ENCODE data around the gene PLCB1.
"Not testable (repeated sequence)": the region's sequence is repeated elsewhere in the genome, so short reads cannot be mapped to it uniquely, and the experiment has no call there.

PLCB1 gene

GRCh38 chr20:8156235-8157079 is 24.4 kb downstream of the PLCB1 start:
- no peak for DNase-seq (ENCODE audit: low read depth in 2 of 2)

GRCh38 chr20:8159217-8159616 is 27.2 kb downstream of the PLCB1 start:
- DNase-seq (ENCODE audit: low read depth in 2 of 2) = not testable (repeated sequence)

DNA sequence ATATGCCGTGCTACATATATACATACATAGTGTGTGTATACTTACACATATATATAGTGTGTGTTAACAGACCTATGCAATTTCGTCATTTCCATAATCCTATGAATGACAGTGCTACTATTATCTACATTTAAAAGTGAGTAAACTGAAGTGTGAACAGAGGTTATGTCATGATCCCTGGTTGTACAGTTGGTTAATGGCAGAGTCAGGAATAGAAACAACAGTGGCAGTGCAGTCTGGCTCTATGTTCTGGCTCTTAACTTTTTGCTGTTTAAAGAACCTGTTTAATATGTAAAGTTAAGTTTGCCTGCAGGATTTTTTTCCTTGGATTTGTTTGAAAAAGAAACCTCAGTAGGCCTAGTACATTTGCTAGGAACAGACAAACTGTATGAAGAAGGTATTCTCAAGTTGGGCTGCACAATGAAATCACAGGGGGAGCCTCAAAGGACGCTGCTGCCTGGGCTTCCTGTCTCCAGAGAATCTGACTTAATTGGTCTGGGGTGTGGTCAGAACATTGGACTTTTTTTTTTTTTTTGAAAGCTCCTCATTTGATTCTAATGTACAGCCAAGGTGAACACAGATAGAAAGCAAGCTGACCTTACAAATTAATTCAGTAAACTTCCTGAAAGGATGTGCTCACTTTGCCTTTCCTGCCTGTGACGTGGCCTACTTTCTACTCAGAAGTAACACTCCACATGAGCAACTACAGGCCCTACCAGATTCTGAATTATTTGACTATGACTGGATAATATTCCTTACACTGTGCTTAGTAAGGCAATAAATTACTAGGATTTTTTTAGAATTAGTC is 29.4 kb downstream of the PLCB1 start:
- DNase-seq (ENCODE audit: low read depth in 2 of 2) = no peak

GRCh38 chr20:8162610-8163009 is 30.5 kb downstream of the PLCB1 start:
- no peak for DNase-seq (ENCODE audit: low read depth in 2 of 2)

DNA sequence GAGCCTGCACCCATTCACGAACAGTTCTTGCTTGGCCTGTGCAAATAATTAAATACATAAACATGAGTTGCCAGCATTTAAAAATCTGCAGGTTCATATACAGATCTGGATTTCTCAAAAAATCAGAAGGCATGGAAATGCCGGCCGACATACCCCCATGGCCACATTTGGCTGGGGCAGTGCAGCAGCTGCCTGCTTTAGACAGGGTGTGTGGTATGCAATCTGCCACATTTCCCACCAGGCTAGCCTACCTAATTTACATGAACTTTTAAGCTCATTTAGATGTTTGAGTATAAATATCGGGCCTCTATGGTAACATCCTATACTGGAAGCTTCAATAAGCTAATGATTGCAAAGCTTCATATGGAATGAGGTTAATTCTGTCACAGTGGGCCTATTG is 31.5 kb downstream of the PLCB1 start:
- DNase-seq (ENCODE audit: low read depth in 2 of 2) = no peak

DNA sequence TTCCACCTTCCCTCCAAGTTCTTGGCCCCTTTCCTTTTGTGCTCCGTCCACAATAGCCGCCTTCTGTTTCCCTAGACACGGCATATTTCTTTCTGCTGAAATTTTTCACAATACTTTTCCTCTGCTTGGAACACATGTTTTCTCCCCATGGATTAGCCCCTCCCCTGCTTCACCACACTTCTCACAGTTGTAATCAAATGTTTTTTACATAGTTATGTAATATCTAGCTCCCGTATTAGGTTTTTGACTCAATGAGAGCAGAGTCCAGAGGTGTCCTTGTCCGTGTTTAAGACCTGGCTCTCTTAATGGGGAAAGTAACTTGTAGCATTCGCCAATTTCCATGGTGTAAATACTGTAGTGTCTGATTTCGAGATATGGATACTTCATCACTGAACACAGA is 34.7 kb downstream of the PLCB1 start:
- DNase-seq (ENCODE audit: low read depth in 2 of 2) = no peak

- DNase-seq (ENCODE audit: low read depth in 2 of 2) = no peak
Measured at GRCh38 chr20:8168785-8169288, 36.8 kb downstream of the PLCB1 start.

DNA sequence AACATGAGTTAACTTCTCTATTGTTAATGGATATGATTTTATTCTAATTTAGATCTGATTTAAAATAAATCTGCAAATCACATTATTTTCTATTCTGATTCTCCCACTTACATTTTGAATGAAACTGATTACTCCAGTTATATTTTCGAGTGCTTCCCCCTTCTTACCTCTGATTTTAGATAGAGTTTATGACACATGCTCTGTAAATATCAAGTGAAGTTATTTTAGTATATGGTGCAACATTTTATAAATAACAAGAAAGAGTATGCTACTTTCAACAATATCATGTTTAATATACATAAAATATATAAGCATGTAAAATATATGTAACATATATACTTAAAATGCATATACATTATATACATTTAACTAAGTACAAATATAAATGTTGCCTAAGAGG is 38.9 kb downstream of the PLCB1 start:
- no peak for DNase-seq (ENCODE audit: low read depth in 2 of 2)

DNA sequence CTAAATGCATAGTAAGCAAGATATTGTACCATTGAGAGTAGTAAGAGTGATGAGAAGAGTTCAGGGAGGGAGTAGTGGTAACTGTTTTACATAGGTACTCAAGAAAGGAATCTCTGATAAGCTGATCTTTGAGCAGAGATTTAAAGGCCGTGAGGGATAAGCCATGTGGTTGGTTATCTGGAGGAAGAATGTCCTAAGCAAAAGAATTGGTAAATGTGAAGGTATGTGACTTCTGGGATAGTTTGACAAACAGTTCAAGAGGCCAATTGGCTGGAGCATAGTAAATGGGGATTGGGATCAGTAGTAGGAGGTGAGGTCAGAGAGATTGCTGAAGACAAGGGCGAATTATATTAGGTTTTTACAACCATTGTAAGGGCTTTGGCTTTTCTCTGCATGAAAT is 40.1 kb downstream of the PLCB1 start:
- DNase-seq (ENCODE audit: low read depth in 2 of 2) = no peak

GRCh38 chr20:8175741-8176675 is 43.9 kb downstream of the PLCB1 start:
- no peak for DNase-seq (ENCODE audit: low read depth in 2 of 2)

- DNase-seq (ENCODE audit: low read depth in 2 of 2) = no peak
Measured at GRCh38 chr20:8183526-8183925, 51.5 kb downstream of the PLCB1 start.

GRCh38 chr20:8187740-8188139 is 55.7 kb downstream of the PLCB1 start:
- no peak for DNase-seq (ENCODE audit: low read depth in 2 of 2)

DNA sequence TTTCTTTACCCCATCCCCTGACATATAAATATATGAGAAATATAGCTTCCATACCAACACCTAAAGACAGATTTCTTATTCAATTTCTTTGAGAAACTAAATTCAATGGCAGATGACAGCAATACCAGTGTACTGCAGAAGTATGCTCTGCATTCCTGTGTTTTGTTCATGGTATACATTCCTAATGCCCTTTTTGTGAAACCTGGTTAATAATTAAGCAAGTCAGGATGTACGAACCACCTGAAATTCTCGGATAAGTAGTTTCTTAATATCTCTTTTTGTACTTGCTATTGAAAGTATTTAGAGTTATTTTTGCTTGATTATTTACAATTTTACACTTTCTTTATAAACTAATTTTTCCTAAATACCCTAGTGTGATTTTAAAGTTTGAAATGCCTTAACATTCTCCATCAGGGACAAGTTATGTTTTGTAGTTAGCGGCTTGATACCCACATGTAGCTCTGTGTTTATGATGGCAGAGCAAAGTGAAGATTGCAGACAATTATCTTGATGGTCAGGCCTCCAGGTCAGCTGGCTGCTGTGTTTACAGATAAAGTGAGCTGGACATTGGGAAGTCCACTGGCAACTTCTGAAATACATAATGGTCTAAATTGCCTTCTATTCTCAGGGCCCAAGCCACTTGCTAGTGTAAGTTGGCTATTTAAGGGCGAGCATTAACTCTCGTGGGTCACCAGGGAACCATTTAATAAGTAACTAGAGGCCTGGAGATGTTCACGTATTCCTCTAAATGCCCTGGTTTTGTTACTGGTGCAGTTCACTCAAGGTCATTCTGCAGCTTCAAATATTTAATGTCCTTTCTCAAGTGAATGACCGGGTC is 58.2 kb downstream of the PLCB1 start:
- DNase-seq (ENCODE audit: low read depth in 2 of 2) = no peak

- no peak for DNase-seq (ENCODE audit: low read depth in 2 of 2)
Measured at GRCh38 chr20:8194721-8195120, 62.7 kb downstream of the PLCB1 start.

- DNase-seq (ENCODE audit: low read depth in 2 of 2) = no peak
Measured at GRCh38 chr20:8196096-8196495, 64.0 kb downstream of the PLCB1 start.

- DNase-seq (ENCODE audit: low read depth in 2 of 2) = no peak
Measured at GRCh38 chr20:8200220-8200619, 68.2 kb downstream of the PLCB1 start.

DNA sequence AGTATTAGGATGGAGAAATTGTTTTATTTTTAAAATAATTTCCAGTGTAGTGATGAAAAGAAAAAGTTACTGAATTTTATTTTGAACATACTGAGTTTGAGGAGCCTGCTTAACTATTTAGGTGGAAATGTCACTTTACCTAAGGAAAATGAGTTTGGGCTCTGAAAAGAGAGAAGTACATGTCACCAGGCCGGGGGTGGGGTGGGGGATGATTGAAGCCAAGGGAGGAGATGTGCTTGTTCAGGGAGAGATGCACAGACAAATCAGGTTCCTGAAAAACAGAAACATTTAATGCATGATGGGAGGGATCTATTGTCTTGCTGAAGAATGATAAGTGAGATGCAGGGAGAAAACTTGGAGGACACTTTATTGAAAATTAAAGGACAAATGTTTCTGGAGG is 71.3 kb downstream of the PLCB1 start:
- DNase-seq (ENCODE audit: low read depth in 2 of 2) = no peak

GRCh38 chr20:8205996-8206395 is 73.9 kb downstream of the PLCB1 start:
- DNase-seq (ENCODE audit: low read depth in 2 of 2) = no peak

DNA sequence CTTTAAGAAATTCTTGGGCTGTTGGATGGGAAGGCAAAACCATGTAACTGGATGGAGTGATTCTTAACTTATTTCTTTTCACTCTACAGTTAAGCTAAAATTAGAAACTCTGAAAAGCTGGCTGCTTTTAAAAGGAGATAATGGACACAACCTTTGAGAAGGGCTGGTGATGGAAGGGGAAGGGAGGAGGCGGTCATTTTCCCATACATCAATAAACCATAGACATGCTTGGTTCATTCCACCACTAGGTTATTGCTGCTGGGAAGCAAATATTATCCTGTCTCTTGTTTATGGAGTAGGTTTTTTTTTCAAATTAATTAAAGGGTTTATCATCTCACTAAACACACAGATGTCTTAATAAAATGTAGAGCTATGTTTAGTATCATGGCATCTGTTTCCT is 76.2 kb downstream of the PLCB1 start:
- DNase-seq (ENCODE audit: low read depth in 2 of 2) = no peak

- no peak for DNase-seq (ENCODE audit: low read depth in 2 of 2)
Measured at GRCh38 chr20:8209061-8209460, 77.0 kb downstream of the PLCB1 start.

GRCh38 chr20:8210749-8211148 is 78.7 kb downstream of the PLCB1 start:
- no peak for DNase-seq (ENCODE audit: low read depth in 2 of 2)

Data from stimulated activated CD8-positive, alpha-beta memory T cell treated with anti-CD3 and anti-CD28 coated beads, Interleukin-2, amount 100 ng/mL, for 1 hour (primary cell).